OCI-LY1 (cell line): ENCODE data around the gene MVB12B.

ENCODE experiments used
- EZH2 ChIP-seq: fragments of 200-600 bp; sonication (generic), shearing (Covaris generic); IDR thresholded peaks from 2 replicates; pipeline ENCODE4 v1.8.0; 2017; ENCODE audit warnings: borderline replicate concordance, mixed run types, mild to moderate bottlenecking, antibody characterized with exemption, low read length, moderate library complexity, mixed read lengths
- TF ChIP-seq, protein P1 (sequence below): fragments of 200-600 bp; sonication (generic), shearing (Covaris generic); IDR thresholded peaks from 2 replicates; pipeline ENCODE4 v1.5.1; 2017; ENCODE audit warnings: mild to moderate bottlenecking, antibody characterized with exemption, low read length, moderate library complexity, mixed read lengths

DNA sequence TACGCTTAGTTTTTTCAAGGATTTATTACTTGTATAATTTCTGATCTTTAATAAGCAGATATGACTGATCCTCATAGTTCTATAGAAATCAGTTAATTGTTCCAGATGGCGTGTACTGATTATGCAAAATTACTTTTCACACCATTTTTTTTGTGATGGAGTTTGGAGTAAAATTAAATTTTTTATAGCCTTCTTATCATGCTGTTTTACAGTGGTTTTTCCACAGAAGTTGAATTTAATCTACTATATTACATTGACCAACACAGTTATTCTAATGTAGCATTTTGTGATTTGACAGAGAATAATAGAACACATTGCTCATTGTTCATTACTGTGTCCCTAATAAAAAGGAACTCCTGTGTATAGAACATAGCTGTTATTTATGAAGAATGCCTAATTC lies 111.1 kb downstream of the MVB12B start:
- TF ChIP-seq EZH2 = no peak
- TF ChIP-seq, protein P1, sequence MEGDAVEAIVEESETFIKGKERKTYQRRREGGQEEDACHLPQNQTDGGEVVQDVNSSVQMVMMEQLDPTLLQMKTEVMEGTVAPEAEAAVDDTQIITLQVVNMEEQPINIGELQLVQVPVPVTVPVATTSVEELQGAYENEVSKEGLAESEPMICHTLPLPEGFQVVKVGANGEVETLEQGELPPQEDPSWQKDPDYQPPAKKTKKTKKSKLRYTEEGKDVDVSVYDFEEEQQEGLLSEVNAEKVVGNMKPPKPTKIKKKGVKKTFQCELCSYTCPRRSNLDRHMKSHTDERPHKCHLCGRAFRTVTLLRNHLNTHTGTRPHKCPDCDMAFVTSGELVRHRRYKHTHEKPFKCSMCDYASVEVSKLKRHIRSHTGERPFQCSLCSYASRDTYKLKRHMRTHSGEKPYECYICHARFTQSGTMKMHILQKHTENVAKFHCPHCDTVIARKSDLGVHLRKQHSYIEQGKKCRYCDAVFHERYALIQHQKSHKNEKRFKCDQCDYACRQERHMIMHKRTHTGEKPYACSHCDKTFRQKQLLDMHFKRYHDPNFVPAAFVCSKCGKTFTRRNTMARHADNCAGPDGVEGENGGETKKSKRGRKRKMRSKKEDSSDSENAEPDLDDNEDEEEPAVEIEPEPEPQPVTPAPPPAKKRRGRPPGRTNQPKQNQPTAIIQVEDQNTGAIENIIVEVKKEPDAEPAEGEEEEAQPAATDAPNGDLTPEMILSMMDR = no peak
